ENCODE data around the gene SLC23A3.

SLC23A3 gene

DNA sequence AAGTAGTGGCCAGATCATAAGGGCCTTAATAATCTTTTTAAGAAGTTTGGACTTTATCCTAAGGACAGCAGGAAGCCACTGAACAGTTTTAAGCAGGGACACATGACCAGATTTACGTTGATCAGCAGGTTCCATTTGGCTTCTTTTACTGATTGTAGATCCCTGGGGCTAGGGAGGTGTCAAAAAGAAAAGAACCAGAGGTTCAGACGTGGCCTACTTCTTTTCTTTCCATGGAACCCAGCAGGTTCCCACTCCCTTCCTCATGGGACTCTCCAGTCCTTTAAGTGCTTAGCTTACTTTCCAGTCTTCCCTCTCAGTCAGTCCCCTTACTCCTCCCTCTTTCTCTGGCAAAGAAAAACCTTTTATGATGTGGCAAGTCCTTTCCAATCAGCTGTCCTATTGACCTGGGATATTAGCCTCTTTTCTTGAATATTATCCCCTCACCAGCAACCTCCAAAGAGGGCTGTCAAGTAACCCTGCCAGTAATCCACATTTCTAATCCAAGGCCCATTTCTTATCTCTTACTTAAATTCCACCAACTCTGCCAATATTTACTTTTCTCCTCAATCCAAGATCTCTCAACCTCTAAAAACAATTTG is 42.7 kb downstream of the SLC23A3 start:
- Histone ChIP-seq H3K36me3 (ENCODE audit: low read length) (no peaks in the 10 kb centered on the region), H3K9ac (ENCODE audit: low read length) (no peak overlapping the region), H4K20me1 (ENCODE audit: low read depth, low read length) (no peaks in the 10 kb centered on the region), H3K27me3 (ENCODE audit: low read length) (no peaks in the 10 kb centered on the region), H3K27ac (ENCODE audit: low read depth, low read length) (no peak overlapping the region), H3F3A (ENCODE audit: insufficient read depth) (no peaks in the 10 kb centered on the region), H3K9me2 (replicated peaks; ENCODE audit: insufficient read depth, low read length) (no peaks in the 10 kb centered on the region), H3K4me3 (ENCODE audit: insufficient read depth, low read length, poor library complexity, severe bottlenecking) (no peak overlapping the region), H3K79me2 (ENCODE audit: insufficient read depth, low read length) (no peaks in the 10 kb centered on the region), H2AFZ (ENCODE audit: low read depth, low read length, severe bottlenecking) (no peak overlapping the region), H3K4me2 (ENCODE audit: low read depth, low read length, poor library complexity, severe bottlenecking) (no peak overlapping the region), H3K9me3 (ENCODE audit: insufficient read depth, low read length) (no peaks in the 10 kb centered on the region)
- TF ChIP-seq, protein P1, sequence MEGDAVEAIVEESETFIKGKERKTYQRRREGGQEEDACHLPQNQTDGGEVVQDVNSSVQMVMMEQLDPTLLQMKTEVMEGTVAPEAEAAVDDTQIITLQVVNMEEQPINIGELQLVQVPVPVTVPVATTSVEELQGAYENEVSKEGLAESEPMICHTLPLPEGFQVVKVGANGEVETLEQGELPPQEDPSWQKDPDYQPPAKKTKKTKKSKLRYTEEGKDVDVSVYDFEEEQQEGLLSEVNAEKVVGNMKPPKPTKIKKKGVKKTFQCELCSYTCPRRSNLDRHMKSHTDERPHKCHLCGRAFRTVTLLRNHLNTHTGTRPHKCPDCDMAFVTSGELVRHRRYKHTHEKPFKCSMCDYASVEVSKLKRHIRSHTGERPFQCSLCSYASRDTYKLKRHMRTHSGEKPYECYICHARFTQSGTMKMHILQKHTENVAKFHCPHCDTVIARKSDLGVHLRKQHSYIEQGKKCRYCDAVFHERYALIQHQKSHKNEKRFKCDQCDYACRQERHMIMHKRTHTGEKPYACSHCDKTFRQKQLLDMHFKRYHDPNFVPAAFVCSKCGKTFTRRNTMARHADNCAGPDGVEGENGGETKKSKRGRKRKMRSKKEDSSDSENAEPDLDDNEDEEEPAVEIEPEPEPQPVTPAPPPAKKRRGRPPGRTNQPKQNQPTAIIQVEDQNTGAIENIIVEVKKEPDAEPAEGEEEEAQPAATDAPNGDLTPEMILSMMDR (IDR thresholded peaks at IDR 0.05; ENCODE audit: insufficient read depth, low read length, poor library complexity, severe bottlenecking): no peak
- TF ChIP-seq EZH2phosphoT487 (conservative IDR thresholded peaks at IDR 0.05; ENCODE audit: low read length): no peak

DNA sequence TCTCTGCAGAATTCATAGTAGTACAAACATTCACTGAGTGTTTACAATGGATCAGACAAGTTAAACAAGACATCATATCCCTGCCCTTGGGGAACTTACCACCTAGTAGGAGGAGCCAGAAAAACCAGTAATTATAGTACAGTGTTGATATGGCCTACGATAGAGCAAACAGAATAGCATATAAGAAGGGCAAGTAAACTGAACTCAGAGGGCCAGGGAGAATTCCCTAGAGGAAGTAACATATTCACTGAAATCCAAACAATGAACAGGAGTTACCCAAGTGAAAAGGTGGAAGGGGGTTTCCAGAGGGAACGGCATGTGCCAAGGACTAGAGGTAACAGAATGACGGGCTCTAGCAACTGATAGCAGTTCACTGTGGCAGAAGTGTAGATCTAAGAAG is 43.3 kb downstream of the SLC23A3 start:
- no peaks in the 10 kb centered on the region for H3K9me3 ChIP-seq (ENCODE audit: insufficient read depth, low read length)
- H3K27me3 ChIP-seq (ENCODE audit: low read length): no peaks in the 10 kb centered on the region
- TF ChIP-seq EZH2phosphoT487 (conservative IDR thresholded peaks at IDR 0.05; ENCODE audit: low read length): no peak
- TF ChIP-seq, protein P1 (IDR thresholded peaks at IDR 0.05; ENCODE audit: insufficient read depth, low read length, poor library complexity, severe bottlenecking): no peak
- H3K27ac ChIP-seq (ENCODE audit: low read depth, low read length): no peak overlapping the region
- no peaks in the 10 kb centered on the region for H3K9me2 ChIP-seq (replicated peaks; ENCODE audit: insufficient read depth, low read length)
- H3K9ac ChIP-seq (ENCODE audit: low read length): no peak overlapping the region
- H3K4me3 ChIP-seq (ENCODE audit: insufficient read depth, low read length, poor library complexity, severe bottlenecking): no peak overlapping the region
- no peak overlapping the region for H2AFZ ChIP-seq (ENCODE audit: low read depth, low read length, severe bottlenecking)
- no peak overlapping the region for H3K4me2 ChIP-seq (ENCODE audit: low read depth, low read length, poor library complexity, severe bottlenecking)
- no peaks in the 10 kb centered on the region for H3F3A ChIP-seq (ENCODE audit: insufficient read depth)
- H3K36me3 ChIP-seq (ENCODE audit: low read length): no peaks in the 10 kb centered on the region
- no peaks in the 10 kb centered on the region for H4K20me1 ChIP-seq (ENCODE audit: low read depth, low read length)
- no peaks in the 10 kb centered on the region for H3K79me2 ChIP-seq (ENCODE audit: insufficient read depth, low read length)

DNA sequence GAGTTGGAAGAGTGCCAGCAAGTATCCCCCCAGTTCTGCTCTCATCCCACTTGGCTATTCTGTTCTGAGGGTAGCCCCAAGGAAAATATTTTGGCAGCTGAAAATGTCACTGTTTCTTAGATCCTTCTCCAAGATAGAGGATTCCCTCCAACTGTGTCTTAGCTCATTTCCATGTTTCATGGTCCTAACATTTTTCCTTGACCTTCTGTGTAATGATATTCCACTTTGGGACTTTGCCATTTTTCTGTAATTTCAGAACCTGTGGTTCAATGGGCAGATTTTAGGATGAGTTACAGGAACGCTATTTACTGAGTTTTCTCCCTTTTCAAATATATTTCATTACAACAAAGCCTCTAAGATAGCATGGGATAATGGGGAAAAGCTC is 44.0 kb downstream of the SLC23A3 start:
- Histone ChIP-seq H3K27me3 (ENCODE audit: low read length) (no peaks in the 10 kb centered on the region), H3K36me3 (ENCODE audit: low read length) (no peaks in the 10 kb centered on the region), H2AFZ (ENCODE audit: low read depth, low read length, severe bottlenecking) (no peak overlapping the region), H3K4me3 (ENCODE audit: insufficient read depth, low read length, poor library complexity, severe bottlenecking) (no peak overlapping the region), H3K9me2 (replicated peaks; ENCODE audit: insufficient read depth, low read length) (no peaks in the 10 kb centered on the region), H3F3A (ENCODE audit: insufficient read depth) (no peaks in the 10 kb centered on the region), H3K79me2 (ENCODE audit: insufficient read depth, low read length) (no peaks in the 10 kb centered on the region), H3K4me2 (ENCODE audit: low read depth, low read length, poor library complexity, severe bottlenecking) (no peak overlapping the region), H4K20me1 (ENCODE audit: low read depth, low read length) (no peaks in the 10 kb centered on the region), H3K9me3 (ENCODE audit: insufficient read depth, low read length) (no peaks in the 10 kb centered on the region), H3K27ac (ENCODE audit: low read depth, low read length) (no peak overlapping the region), H3K9ac (ENCODE audit: low read length) (no peak overlapping the region)
- TF ChIP-seq EZH2phosphoT487 (conservative IDR thresholded peaks at IDR 0.05; ENCODE audit: low read length): no peak
- TF ChIP-seq, protein P1 (IDR thresholded peaks at IDR 0.05; ENCODE audit: insufficient read depth, low read length, poor library complexity, severe bottlenecking): no peak

Measured in SU-DHL-6 (cell line).